Glomerular visceral epithelial cell (primary cell): ENCODE data around the gene PPM1D.
"Not testable (repeated sequence)": the region's sequence is repeated elsewhere in the genome, so short reads cannot be mapped to it uniquely, and the experiment has no call there.

ENCODE experiments used
- DNase-seq: peaks from one replicate; pipeline ENCODE4 v3.0.0-alpha.2; 2016; ENCODE audit errors: extremely low spot score

PPM1D gene

DNA sequence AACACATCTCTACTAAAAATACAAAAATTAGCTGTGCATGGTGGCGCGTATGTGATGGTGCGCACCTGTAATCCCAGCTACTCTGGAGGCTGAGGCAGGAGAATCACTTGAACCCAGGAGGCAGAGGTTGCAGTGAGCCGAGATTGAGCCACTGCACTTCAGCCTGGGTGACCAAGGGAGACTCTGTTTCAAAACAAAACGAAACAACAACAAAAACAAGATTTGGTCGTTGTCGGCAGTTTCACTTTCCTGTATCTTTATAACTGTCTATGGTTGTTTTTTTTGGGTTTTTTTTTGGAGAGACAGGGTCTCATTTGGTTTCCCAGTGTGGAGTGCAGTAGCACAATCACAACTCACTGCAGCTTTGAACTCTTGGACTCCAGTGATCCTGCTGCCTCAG lies 68.7 kb downstream of the PPM1D start:
- not testable (repeated sequence) for DNase-seq

DNA sequence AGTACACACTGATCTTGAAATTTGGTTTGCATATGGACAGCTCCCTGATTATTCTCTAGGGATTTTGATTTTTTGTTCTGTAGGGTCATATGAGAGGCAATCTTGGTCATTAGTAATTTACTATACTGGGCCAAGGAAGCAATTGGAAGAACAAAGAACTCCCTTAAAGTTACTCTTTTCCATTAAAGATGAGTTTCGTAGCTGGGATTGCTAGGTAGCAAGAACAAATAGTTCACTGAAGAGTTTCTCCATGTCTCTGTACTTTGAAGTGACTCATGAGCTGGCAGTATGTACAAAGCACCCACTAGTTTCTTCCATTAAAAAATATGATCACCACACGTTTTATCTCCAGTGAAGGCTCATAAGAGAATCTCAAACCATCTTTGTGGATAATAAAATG lies 71.5 kb downstream of the PPM1D start:
- no peak for DNase-seq

DNA sequence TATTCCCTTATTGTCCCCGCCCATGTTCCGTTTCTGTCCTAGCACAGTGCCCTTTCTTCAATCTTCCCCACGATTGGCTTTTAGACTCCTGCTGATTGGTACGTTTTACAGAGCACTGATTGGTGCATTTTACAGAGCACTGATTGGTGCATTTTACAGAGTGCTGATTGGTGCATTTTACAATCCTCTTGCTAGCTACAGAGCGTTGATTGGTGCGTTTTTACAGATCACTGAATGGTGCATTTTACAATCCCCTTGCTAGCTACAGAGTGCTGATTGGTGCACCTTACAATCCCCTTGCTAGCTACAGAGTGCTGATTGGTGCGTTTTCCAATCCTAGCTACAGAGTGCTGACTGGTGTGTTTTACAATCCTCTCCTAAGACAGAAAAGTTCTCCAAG lies 74.6 kb downstream of the PPM1D start:
- DNase-seq: not testable (repeated sequence)

DNA sequence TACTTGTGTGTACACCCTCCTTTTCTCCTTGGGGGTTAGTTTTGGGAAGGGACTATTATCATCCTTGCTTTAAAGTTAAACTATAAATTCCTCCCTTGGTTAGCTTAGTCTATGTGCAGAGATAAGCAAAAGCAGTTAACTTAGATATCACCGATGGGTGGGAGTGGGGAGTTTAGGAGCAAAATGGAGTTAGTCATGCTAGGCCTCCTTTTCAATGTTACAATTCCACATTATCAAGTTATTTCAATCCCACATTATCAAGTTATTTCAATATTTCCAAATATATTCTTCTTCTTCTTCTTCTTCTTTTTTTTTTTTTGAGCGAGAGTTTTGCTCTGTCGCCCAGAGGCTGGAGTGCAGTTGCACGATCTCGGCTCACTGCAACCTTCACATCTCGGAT lies 76.0 kb downstream of the PPM1D start:
- DNase-seq: no peak

DNA sequence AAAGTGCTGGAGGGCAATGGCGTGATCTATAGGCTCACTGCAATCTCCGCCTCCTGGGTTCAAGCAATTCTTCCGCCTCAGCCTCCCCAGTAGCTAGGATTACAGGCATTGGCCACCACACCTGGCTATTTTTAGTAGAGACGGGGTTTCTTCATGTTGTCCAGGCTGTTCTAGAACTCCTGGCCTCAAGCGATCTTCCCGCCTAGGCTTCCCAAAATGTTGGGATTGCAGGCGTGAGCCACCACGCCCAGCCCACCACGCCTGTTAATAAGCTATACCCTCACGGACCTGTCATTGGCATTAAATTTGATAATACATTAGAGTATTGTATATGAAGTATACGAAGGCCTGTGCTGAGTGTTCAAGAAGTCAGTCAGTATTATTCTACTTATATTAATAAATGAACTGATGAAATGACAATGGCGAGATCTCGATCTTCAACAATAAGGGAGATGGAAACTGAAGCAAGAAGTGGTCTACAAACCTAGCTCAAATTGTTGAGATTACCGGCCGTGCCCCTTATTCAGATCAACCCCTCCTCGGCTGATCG lies 76.8 kb downstream of the PPM1D start:
- DNase-seq: no peak

DNA sequence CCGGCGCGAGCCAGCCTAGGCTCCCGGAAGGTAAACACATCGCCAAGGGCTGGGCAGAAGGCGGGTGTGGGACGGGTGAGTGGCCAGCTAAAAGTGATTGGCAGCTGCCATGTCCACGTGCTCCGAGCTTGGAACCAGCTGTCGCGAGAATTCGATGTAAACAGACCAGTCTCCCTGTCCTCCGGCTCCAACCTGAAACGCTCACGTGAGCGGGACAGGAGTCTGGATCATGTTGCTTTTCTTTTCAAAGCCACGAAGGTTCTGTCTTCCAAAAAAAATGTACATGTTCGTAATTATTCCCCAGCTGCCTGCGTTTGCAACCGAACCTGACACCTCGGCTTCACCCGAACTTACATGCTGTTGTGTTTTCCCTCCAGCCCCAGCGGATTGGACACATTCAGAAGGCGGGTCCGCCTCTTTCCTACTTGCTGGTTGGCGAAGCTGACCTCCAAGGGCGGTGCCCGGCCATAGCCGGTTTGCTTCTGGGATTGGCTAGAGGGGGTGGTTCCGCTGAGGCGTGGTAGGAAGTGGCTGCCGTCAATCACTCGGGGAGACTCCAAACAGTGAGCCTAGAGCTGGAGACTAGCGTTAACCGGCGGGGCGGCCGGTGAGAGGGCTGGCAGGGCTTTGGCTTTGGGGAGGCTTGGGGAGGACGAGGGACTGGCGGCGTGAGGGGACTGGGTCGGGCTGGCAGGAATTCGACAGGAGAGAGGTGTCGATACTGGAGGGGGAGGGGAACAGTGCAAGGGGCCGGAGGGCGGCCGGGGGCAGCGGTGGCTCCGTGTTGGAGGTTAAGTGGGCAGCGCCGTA lies 77.5 kb downstream of the PPM1D start, which contains the start of gene BCAS3:
Gene BCAS3 (plus strand): TSS at position 544 of the 810 bp plus-strand sequence.
- peak; percentile 98 for DNase-seq

DNA sequence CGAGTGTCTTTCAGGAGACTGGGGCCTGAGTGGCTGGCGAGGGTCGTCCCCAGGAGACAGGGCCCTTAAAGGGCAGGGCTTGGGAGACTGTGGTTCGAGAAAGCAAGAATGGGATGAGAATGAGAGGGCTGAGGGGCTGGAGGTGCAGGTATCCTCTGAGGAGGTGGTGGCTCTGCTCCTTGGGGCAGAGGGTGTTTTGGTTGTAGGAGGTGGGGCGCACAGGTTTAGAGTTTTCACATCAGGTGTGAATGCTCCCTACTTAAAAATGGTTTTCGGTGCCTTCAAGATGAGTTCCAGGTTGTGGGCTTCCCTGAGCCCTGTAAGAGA lies 78.1 kb downstream of the PPM1D start:
- DNase-seq: no peak

DNA sequence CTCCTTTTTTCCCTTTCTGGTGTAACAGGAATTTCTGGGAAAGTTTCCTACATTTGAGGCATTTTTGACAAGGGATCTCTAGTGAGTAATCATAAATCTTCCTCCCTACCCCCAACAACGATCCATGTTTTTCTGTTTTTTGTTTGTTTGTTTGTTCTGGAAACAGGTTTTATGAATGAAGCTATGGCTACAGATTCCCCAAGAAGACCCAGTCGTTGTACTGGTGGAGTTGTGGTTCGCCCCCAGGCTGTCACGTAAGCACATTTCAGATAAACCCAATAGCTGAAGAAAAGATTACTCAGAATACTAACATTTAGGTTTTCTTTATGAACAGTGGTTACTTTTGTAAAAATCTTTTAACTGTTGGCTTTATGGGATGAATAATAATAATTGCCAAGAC lies 79.3 kb downstream of the PPM1D start:
- no peak for DNase-seq

DNA sequence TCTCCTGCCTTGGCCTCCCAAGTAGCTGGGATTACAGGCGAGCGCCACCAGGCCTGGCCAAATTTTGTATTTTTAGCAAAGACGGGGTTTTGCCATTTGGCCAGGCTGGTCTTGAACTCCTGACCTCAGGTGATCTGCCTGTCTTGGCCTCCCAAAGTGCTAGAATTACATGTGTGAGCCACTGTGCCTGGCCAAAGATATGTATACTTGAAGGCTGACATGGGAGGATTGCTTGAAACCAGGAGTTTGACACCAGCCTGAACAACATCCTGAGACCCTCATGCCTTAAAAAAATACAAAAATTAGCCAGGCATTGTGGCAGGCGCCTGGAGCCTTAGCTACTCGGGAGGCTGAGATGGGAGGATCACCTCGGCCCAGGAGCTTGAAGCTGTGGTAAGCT lies 80.8 kb downstream of the PPM1D start:
- DNase-seq: no peak

DNA sequence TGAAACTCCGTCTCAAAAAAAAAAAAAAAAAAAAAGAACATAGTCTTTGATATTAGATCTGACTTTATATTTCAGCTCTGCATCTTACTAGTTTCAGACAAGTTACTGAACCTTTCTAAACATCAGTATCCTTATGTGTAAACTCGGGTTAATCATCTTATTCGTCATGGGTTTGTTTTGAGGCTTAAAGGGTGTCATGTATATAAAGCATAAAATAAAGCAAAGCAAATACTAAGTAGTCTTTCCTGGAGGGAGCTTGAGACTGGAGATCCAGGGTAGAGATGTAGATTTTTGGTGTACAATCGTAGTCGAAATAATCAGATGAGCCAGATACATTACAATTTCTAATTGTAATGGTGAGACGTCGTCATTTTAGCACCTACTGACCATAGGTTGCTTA lies 85.4 kb downstream of the PPM1D start:
- no peak for DNase-seq

DNA sequence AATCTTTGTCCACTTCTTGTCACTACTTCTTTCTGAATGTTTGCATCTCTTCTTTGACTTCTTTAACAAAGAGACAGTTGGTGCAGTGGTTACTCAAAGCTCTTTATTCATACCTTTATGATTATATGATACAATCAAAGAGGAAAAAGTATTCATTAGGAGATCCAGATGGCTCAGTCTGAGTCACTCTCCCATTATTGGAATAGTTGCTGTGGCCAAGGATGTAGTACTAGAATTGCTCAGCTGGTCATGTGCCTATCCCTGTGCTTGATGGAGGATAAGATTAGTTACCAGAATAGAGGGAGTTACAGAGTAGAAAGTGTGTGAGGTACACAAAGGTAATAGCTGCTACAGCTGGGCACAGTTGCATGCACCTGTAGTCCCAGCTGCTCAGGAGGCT lies 96.0 kb downstream of the PPM1D start:
- DNase-seq: no peak

DNA sequence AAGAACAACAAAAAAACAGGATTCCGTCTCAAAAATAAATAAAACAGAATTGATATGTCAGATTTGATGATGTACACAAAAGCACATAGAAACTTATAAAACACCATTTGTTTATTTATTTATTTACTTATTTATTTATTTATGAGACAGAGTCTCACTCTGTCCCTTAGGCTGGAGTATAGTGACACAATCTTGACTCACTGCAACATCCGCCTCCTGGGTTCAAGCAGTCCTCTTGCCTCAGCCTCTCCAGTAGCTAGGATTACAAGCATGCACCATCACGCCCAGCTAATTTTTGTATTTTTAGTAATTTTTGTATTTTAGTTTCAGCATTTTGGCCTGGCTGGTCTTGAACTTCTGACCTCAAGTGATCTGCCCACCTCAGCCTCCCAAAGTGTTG lies 99.1 kb downstream of the PPM1D start:
- DNase-seq: no peak

DNA sequence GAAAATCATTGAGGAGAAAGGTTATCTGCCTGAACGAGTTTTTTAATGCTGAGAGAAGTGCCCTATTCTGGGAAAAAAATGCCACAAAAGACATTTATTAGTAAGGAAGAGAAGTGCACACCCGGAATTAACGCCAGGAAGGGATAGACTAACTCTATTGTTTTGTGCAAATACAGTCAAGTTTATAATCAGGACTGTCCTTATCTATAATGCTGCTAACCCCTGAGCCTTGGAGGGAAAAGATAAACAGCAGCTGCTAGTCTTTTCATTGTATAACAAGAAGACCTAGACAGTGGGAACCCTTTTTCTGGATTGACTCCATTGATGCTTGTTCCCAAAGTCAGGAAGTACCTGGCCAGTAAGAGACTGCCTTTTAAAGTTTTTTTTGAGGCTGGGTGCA lies 104.2 kb downstream of the PPM1D start:
- no peak for DNase-seq

DNA sequence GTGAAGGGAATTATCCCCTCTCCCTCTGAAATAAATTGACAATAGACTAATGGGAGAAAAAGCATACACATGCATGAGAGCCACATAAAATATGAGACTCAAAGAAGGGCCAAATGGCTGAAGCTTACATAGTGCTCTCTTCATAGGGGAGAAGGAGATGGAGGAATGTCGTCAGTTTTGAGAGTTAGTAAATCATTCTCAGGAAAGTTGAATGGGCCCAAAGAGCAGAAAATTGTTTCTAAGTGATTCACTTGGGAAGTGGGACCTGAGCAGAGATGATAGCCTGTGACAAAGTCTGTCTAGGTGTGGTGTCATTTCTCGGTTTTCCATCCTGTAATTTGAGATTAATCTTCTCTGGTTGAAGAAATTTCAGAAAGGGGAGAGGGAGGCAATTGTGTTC lies 112.7 kb downstream of the PPM1D start:
- DNase-seq: peak; percentile 66

DNA sequence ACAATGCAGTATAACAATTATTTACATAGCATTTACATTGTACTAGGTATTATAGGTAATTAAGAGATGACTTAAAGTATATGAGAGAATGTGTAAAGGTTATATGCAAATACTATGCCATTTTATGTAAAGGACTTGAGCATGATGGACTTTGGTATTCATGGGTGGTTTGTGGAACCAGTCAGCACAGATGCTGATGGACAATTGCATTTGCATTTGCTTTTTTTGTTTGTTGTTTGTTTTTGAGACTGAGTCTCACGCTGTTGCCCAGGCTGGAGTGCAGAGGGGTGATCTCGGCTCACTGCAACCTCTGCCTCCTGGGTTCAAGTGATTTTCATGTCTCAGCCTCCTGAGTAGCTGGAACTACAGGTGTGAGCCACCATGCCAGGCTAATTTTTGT lies 113.6 kb downstream of the PPM1D start:
- no peak for DNase-seq
